HepG2 (cell line): Measurements from ENCODE around the gene ABCC1. TPM values are rescaled to one million over a fixed set of nuclear protein-coding genes. Genes with fewer than 3 reads are reported as not detected.

Experiments used
- ATAC-seq: fragments of 200-7000 bp; cut with Tn5 transposase; 3 replicates; pipeline ENCODE4 v1.9.1; 2020; ENCODE audit warnings: mild to moderate bottlenecking, moderate library complexity
- BruUV-seq: library from RNA; stranded (reverse); fragments of 400-500 nt; replicated peaks from 2 replicates; lab custom pipeline; 2021; lab: Mats Ljungman, UMichigan
- CTCF ChIA-PET: fragments of 300-600 bp; formaldehyde crosslinking; extraction: SDS; loops from one replicate; lab custom pipeline; 2021; ENCODE audit warnings: low total read pairs, inconsistent platforms, low intra/inter-chr PET ratio; lab: Yijun Ruan, JAX
- POLR2A ChIA-PET: fragments of 350-600 bp; sonication (Branson Sonifier 250); formaldehyde crosslinking; loops from one replicate; lab custom pipeline; 2020; ENCODE audit warnings: antibody characterized with exemption, inconsistent platforms; lab: Yijun Ruan, JAX
- DNase-seq: peaks from one replicate; pipeline ENCODE4 v3.0.0-alpha.2; 2015; ENCODE audit warnings: low spot score
- FAIRE-seq: peaks from 3 replicates; lab custom pipeline; 2011; peaks lifted over from hg19 to GRCh38; lab: Jason Lieb, UNC
- H2AFZ ChIP-seq: one replicate; pipeline ENCODE4 v1.6.1; 2011; ENCODE audit warnings: low read length, inconsistent platforms
- H3K27ac ChIP-seq: fragments of 300-600 bp; 3 replicates; pipeline ENCODE4 v1.8.0; 2011; ENCODE audit warnings: mixed run types, mild to moderate bottlenecking, mixed read lengths, low read length, inconsistent platforms; ENCODE audit not compliant: insufficient read depth; ENCODE audit errors: extremely low read length
- H3K27me3 ChIP-seq, 2 experiments: fragments of 200-600 bp in 1 of 2; 2 replicates in 1 of 2; 3 replicates in 1 of 2; pipeline versions ENCODE4 v1.6.0 to v1.8.0; 2011; ENCODE audit warnings: low read length in 2 of 2, mild to moderate bottlenecking in 2 of 2, moderate library complexity in 2 of 2, inconsistent platforms in 1 of 2; ENCODE audit not compliant: insufficient read depth in 2 of 2, control insufficient read depth in 1 of 2
- H3K36me3 ChIP-seq, 2 experiments: fragments of 200-600 bp in 1 of 2; replicated peaks in 1 of 2; 2 replicates in 1 of 2; 3 replicates in 1 of 2; pipeline versions ENCODE4 v1.5.1 to v1.8.0; 2011; ENCODE audit warnings: low read length in 2 of 2, inconsistent platforms in 1 of 2; ENCODE audit not compliant: insufficient read depth in 2 of 2, control insufficient read depth in 1 of 2
- H3K4me1 ChIP-seq: 2 replicates; pipeline ENCODE4 v1.5.1; 2012; ENCODE audit warnings: low read length, inconsistent platforms; ENCODE audit not compliant: insufficient read depth
- H3K4me2 ChIP-seq: 2 replicates; pipeline ENCODE4 v1.6.0; 2011; ENCODE audit warnings: low read depth, low read length, inconsistent platforms
- H3K4me3 ChIP-seq, 3 experiments: fragments of 200-600 bp in 1 of 3; sonication (generic), shearing (Covaris generic) in 1 of 3; replicated peaks in 1 of 3; 2 replicates each; pipeline ENCODE4 v1.5.1; 2011 to 2016; ENCODE audit warnings: low read length in 3 of 3, inconsistent platforms in 2 of 3, low read depth in 2 of 3, mild to moderate bottlenecking in 2 of 3, control low read depth in 1 of 3, mixed read lengths in 1 of 3; ENCODE audit not compliant: insufficient read depth in 1 of 3
- H3K79me2 ChIP-seq: one replicate; pipeline ENCODE4 v1.6.1; 2011; ENCODE audit warnings: low read length, inconsistent platforms; ENCODE audit not compliant: insufficient read depth
- H3K9ac ChIP-seq: 2 replicates; pipeline ENCODE4 v1.6.0; 2011; ENCODE audit warnings: mild to moderate bottlenecking, low read depth, low read length, inconsistent platforms; ENCODE audit not compliant: insufficient read depth
- H3K9me3 ChIP-seq: 2 replicates; pipeline ENCODE4 v1.5.1; 2012; ENCODE audit warnings: mild to moderate bottlenecking, low read length
- H4K20me1 ChIP-seq: 2 replicates; pipeline ENCODE4 v1.6.0; 2011; ENCODE audit warnings: inconsistent platforms, mild to moderate bottlenecking, low read length, moderate library complexity; ENCODE audit not compliant: insufficient read depth
- BCL6 ChIP-seq: IDR thresholded peaks from 2 replicates; pipeline ENCODE4 v1.6.1; 2016; ENCODE audit warnings: missing genetic modification reagents, missing compliant biosample characterization
- GLMP ChIP-seq: sonication (generic); formaldehyde crosslinking; IDR thresholded peaks from 2 replicates; pipeline ENCODE4 v1.9.0; 2021; ENCODE audit warnings: missing genetic modification reagents, mild to moderate bottlenecking, borderline replicate concordance
- HNF1A ChIP-seq, 2 experiments: sonication (generic) in 1 of 2; formaldehyde crosslinking in 1 of 2; IDR thresholded peaks; 2 replicates each; pipeline versions ENCODE4 v1.4.0 to v1.6.1; 2016 to 2020; ENCODE audit warnings: borderline replicate concordance in 1 of 2, low read depth in 1 of 2, mild to moderate bottlenecking in 1 of 2, missing genetic modification reagents in 1 of 2
- HNRNPK ChIP-seq: fragments of 200-400 bp; formaldehyde crosslinking; IDR thresholded peaks from 2 replicates; pipeline ENCODE4 v1.6.1; 2018; ENCODE audit warnings: low read length, low read depth, moderate library complexity, mild to moderate bottlenecking; ENCODE audit not compliant: poor library complexity, severe bottlenecking
- MNT ChIP-seq: fragments of 450-650 bp; IDR thresholded peaks from 2 replicates; pipeline ENCODE4 v1.6.1; 2016
- NFKB2 ChIP-seq: sonication (generic); formaldehyde crosslinking; IDR thresholded peaks from 2 replicates; pipeline ENCODE4 v1.4.0; 2020; ENCODE audit warnings: missing genetic modification reagents, borderline replicate concordance
- PCBP2 ChIP-seq: fragments of 200-400 bp; formaldehyde crosslinking; optimal IDR thresholded peaks from 2 replicates; pipeline ENCODE3; 2018; ENCODE audit warnings: low read length, low read depth; ENCODE audit not compliant: poor library complexity, severe bottlenecking
- RBFOX2 ChIP-seq: fragments of 200-400 bp; formaldehyde crosslinking; IDR thresholded peaks from 2 replicates; pipeline ENCODE4 v1.6.1; 2017; ENCODE audit warnings: low read depth, mild to moderate bottlenecking, low read length
- ZEB1 ChIP-seq: IDR thresholded peaks from 2 replicates; pipeline ENCODE4 v1.6.1; 2012; ENCODE audit warnings: mild to moderate bottlenecking, low read depth, inconsistent platforms; ENCODE audit not compliant: insufficient replicate concordance
- ZNF343 ChIP-seq: sonication (generic); formaldehyde crosslinking; IDR thresholded peaks from 2 replicates; pipeline ENCODE4 v1.4.0; 2020; ENCODE audit warnings: mild to moderate bottlenecking, missing genetic modification reagents
- ZNF841 ChIP-seq: sonication (generic); formaldehyde crosslinking; IDR thresholded peaks from 2 replicates; pipeline ENCODE4 v1.8.1; 2023; ENCODE audit warnings: missing genetic modification reagents, borderline replicate concordance
- WGBS: methylation state at CpG from one replicate; pipeline ENCODE4 v1.1.6; 2017; ENCODE audit warnings: low lambda C conversion rate; 5-methylcytosine and 5-hydroxymethylcytosine counted together
- in situ Hi-C: cut with HindIII; loops from 2 replicates; pipeline ENCODE4 v1.10.0; 2017; ENCODE audit warnings: low pct_unique_long_range_greater_than_20kb; ENCODE audit not compliant: extremely low pct_ligation_motif_present
- intact Hi-C: fragments of 100-400 bp; cut with micrococcal nuclease; formaldehyde crosslinking; loops from one replicate; pipeline ENCODE4 v1.10.0; 2022; ENCODE audit not compliant: unreplicated experiment
- polyA plus RNA-seq, 8 experiments: library from polyadenylated mRNA; depleted of rRNA in 3 of 8; stranded (reverse) in 7 of 8; unstranded in 1 of 8; fragments of >200 nt; fragmentation: Illumina TruSeq in 4 of 8; extraction: Trizol in 4 of 8; gene quantifications; 2 replicates each; pipeline versions ENCODE4 v1.2.1 to v1.2.3, GENCODE V29; 2011 to 2016; ENCODE audit warnings: low read depth in 4 of 8, missing spikeins in 1 of 8, mixed read lengths in 1 of 8; ENCODE audit not compliant: insufficient read depth in 1 of 8
- total RNA-seq, 5 experiments: library from RNA; depleted of rRNA; stranded (reverse); fragments of >200 nt; fragmentation: Illumina TruSeq; extraction: Trizol; gene quantifications; 2 replicates each; pipeline ENCODE4 v1.2.3, GENCODE V29; 2016; ENCODE audit warnings: low read depth in 1 of 5
- TF ChIP-seq, protein P1 (sequence below): sonication (generic); formaldehyde crosslinking; IDR thresholded peaks from 2 replicates; pipeline ENCODE4 v1.4.0; 2020; ENCODE audit warnings: low read depth, missing genetic modification reagents

The ABCC1 gene
- total and polyA plus RNA-seq, 2 of the 13 experiments (the other 11 are each of a cell fraction or from before 2014, with no cell fraction given), result 13.0 to 30.6 TPM

DNA sequence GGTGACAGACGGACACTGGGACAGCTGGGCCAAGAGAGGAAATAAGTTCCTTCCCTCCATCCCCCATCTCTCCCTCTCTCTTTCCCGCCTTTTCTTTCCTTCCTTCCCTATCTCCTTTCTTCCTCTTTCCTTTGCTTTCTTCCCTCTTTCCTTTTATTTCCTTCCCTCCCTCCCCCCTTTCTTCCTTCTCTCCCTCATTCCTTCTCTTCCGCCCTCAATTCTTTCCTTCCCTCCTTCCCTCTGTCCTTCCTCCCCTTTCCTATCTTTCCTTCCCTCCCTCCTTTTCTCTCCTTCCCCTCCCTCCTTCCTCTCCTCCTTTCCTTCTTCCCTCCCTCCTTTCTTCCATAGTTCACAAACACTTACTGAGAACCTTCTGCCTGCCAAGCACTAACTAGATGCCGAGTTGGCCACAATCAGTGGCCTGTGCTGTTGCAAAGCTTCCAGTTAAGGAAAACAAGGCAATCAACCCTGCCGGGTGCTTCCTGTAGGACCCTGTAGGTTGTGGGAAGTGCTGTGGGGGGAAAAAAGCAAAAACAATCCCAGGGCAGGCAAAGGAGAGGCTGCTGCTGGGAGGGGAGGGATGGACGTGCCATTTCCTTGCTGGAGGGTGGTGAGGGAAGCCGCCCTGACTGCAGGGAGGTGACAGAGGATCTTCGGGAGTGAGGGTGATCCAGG is 242.2 kb downstream of the ABCC1 start:
- peaks cover 49 to 64% of the 10 kb centered on the region in 2 experiments for H3K36me3 ChIP-seq
- in situ Hi-C loops, result no loop called here
- TF ChIP-seq GLMP (CRISPR knock-in tag) (no peak), ZEB1 (no peak), PCBP2 (peak; percentile 94), BCL6 (no peak), MNT (peak; percentile 14; the same call in 1 of the 2 replicates), ZNF343 (CRISPR knock-in tag) (no peak), HNF1A (IDR thresholded peaks at IDR 0.05; ENCODE audit: low read depth) (no peak), HNF1A (CRISPR knock-in tag; IDR thresholded peaks at IDR 0.05; ENCODE audit: borderline replicate concordance) (no peak), ZNF841 (CRISPR knock-in tag) (no peak), RBFOX2 (no peak), NFKB2 (CRISPR knock-in tag) (no peak), HNRNPK (peak; percentile 43)
- TF ChIP-seq, protein P1, sequence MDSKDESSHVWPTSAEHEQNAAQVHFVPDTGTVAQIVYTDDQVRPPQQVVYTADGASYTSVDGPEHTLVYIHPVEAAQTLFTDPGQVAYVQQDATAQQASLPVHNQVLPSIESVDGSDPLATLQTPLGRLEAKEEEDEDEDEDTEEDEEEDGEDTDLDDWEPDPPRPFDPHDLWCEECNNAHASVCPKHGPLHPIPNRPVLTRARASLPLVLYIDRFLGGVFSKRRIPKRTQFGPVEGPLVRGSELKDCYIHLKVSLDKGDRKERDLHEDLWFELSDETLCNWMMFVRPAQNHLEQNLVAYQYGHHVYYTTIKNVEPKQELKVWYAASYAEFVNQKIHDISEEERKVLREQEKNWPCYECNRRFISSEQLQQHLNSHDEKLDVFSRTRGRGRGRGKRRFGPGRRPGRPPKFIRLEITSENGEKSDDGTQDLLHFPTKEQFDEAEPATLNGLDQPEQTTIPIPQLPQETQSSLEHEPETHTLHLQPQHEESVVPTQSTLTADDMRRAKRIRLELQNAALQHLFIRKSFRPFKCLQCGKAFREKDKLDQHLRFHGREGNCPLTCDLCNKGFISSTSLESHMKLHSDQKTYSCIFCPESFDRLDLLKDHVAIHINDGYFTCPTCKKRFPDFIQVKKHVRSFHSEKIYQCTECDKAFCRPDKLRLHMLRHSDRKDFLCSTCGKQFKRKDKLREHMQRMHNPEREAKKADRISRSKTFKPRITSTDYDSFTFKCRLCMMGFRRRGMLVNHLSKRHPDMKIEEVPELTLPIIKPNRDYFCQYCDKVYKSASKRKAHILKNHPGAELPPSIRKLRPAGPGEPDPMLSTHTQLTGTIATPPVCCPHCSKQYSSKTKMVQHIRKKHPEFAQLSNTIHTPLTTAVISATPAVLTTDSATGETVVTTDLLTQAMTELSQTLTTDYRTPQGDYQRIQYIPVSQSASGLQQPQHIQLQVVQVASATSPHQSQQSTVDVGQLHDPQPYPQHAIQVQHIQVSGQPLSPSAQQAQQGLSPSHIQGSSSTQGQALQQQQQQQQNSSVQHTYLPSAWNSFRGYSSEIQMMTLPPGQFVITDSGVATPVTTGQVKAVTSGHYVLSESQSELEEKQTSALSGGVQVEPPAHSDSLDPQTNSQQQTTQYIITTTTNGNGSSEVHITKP (CRISPR knock-in tag), result no peak

More for the DNA sequence above, 242.2 kb downstream of the ABCC1 start:
- Histone ChIP-seq H3K9ac (no peak overlapping the region), H3K79me2 (no peaks in the 10 kb centered on the region), H2AFZ (no peak overlapping the region), H3K4me1 (no peaks in the 10 kb centered on the region), H3K4me3 (no peak overlapping the region), H3K27me3 (no peaks in the 10 kb centered on the region), H3K4me2 (no peak overlapping the region), H3K27ac (no peak overlapping the region), H3K9me3 (no peaks in the 10 kb centered on the region), H4K20me1 (peaks cover 11% of the 10 kb centered on the region; the same call in 1 of the 2 replicates)
- FAIRE-seq (no peak), DNase-seq (no peak), ATAC-seq (no peak)
- 95% methylated on average over 8 of the region's 8 CpGs for WGBS
- intact Hi-C loops, result no loop called here
- ChIA-PET POLR2A (no interaction called here), CTCF (no interaction called here)
- BruUV-seq, result no TSS peak
